Calu3 (cell line): ENCODE measurements around the gene CKMT2. TPM values are rescaled to one million over a fixed set of nuclear protein-coding genes. Genes with fewer than 3 reads are reported as not detected.

Experiments
- BruUV-seq: library from RNA; stranded (reverse); fragments of 400-500 nt; replicated peaks from 2 replicates; lab custom pipeline; 2021; lab: Mats Ljungman, UMichigan
- CTCF ChIA-PET: fragments of 300-600 bp; sonication (Branson Sonifier 250); formaldehyde crosslinking; loops from one replicate; lab custom pipeline; 2022; ENCODE audit warnings: antibody characterized with exemption; lab: Charles Lee
- DNase-seq: peaks from one replicate; pipeline ENCODE4 v3.0.0; 2022
- H3K27ac Mint-ChIP-seq: one replicate; pipeline ENCODE4 v1.8.0; 2022; ENCODE audit warnings: mixed read lengths; ENCODE audit not compliant: unreplicated experiment
- H3K27me3 Mint-ChIP-seq: one replicate; pipeline ENCODE4 v1.8.0; 2022; ENCODE audit warnings: mixed read lengths; ENCODE audit not compliant: unreplicated experiment
- H3K36me3 Mint-ChIP-seq: one replicate; pipeline ENCODE4 v1.8.0; 2022; ENCODE audit warnings: mild to moderate bottlenecking, moderate library complexity, mixed read lengths; ENCODE audit not compliant: insufficient read depth, unreplicated experiment
- H3K4me1 Mint-ChIP-seq: one replicate; pipeline ENCODE4 v1.8.0; 2022; ENCODE audit warnings: mild to moderate bottlenecking, low read depth, mixed read lengths; ENCODE audit not compliant: unreplicated experiment
- H3K4me3 Mint-ChIP-seq: one replicate; pipeline ENCODE4 v1.8.0; 2022; ENCODE audit warnings: mild to moderate bottlenecking, low read depth, moderate library complexity, mixed read lengths; ENCODE audit not compliant: unreplicated experiment
- H3K9me3 Mint-ChIP-seq: one replicate; pipeline ENCODE4 v1.8.0; 2022; ENCODE audit warnings: low read depth, mixed read lengths; ENCODE audit not compliant: unreplicated experiment
- intact Hi-C: fragments of 100-400 bp; cut with micrococcal nuclease; formaldehyde crosslinking; loops from one replicate; pipeline ENCODE4 v1.10.0; 2022; ENCODE audit not compliant: unreplicated experiment
- total RNA-seq: library from RNA; stranded (reverse); gene quantifications from 2 replicates; pipeline ENCODE4 v1.2.3, GENCODE V29; 2022
- TF ChIP-seq, protein P1 (sequence below): fragments of 200-600 bp; IDR thresholded peaks from one replicate; pipeline ENCODE4 v1.8.0; 2022; ENCODE audit warnings: antibody characterized with exemption; ENCODE audit not compliant: unreplicated experiment

The CKMT2 gene
- total RNA-seq, 1 experiment from 2014 or later: not detected

- H3K4me3 Mint-ChIP-seq: no peak overlapping the region
- H3K27me3 Mint-ChIP-seq: no peaks in the 10 kb centered on the region
- no TSS peak for BruUV-seq
- intact Hi-C loops: loop anchor here (10.0 kb wide), 1 partner anchor 47 kb away; no protein-coding TSS in a partner anchor
- no peak for DNase-seq
- peaks cover 48% of the 10 kb centered on the region for H3K4me1 Mint-ChIP-seq
- CTCF ChIA-PET: interaction anchor here (1.0 kb wide), 1 partner anchor 52 kb away, joined by 5 read pairs; no protein-coding TSS in a partner anchor
- TF ChIP-seq, protein P1, sequence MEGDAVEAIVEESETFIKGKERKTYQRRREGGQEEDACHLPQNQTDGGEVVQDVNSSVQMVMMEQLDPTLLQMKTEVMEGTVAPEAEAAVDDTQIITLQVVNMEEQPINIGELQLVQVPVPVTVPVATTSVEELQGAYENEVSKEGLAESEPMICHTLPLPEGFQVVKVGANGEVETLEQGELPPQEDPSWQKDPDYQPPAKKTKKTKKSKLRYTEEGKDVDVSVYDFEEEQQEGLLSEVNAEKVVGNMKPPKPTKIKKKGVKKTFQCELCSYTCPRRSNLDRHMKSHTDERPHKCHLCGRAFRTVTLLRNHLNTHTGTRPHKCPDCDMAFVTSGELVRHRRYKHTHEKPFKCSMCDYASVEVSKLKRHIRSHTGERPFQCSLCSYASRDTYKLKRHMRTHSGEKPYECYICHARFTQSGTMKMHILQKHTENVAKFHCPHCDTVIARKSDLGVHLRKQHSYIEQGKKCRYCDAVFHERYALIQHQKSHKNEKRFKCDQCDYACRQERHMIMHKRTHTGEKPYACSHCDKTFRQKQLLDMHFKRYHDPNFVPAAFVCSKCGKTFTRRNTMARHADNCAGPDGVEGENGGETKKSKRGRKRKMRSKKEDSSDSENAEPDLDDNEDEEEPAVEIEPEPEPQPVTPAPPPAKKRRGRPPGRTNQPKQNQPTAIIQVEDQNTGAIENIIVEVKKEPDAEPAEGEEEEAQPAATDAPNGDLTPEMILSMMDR: no peak
- H3K9me3 Mint-ChIP-seq: no peaks in the 10 kb centered on the region
- H3K36me3 Mint-ChIP-seq: no peaks in the 10 kb centered on the region
- peak overlapping the region; percentile 36 for H3K27ac Mint-ChIP-seq
Observed at GRCh38 chr5:81247441-81247972, 14.4 kb downstream of the CKMT2 start.

- H3K27ac Mint-ChIP-seq: no peak overlapping the region
- BruUV-seq: no TSS peak
- no peak for DNase-seq
- TF ChIP-seq, protein P1: no peak
- H3K36me3 Mint-ChIP-seq: no peaks in the 10 kb centered on the region
- peaks cover 40% of the 10 kb centered on the region for H3K4me1 Mint-ChIP-seq
- H3K27me3 Mint-ChIP-seq: no peaks in the 10 kb centered on the region
- no peaks in the 10 kb centered on the region for H3K9me3 Mint-ChIP-seq
- CTCF ChIA-PET: no interaction called here
- H3K4me3 Mint-ChIP-seq: no peak overlapping the region
- intact Hi-C loops: loop anchor here (10.0 kb wide), 1 partner anchor 46 kb away; no protein-coding TSS in a partner anchor
Observed at GRCh38 chr5:81249240-81249639, 16.1 kb downstream of the CKMT2 start.

DNA sequence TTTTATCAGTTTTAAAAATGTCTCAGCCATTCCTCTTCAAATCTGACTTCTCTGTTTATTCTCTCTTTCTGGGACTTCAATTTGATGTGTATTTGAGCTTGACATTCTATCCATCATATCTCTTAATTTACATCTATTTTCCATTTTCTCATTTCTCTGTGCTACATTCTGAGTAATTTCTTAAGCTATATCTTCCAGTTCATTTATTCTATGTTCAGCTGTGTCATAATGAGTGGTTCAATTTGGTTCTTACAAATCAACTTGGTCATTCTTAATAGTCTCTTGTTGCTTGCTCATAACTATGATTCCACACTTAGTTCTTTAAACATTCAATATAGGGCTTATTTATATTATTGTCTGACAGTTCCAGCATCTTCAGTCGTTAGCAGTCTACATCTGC, 16.9 kb downstream of the CKMT2 start:
- Mint-ChIP-seq H3K4me3 (no peak overlapping the region), H3K27me3 (no peaks in the 10 kb centered on the region), H3K9me3 (no peaks in the 10 kb centered on the region), H3K27ac (no peak overlapping the region), H3K36me3 (no peaks in the 10 kb centered on the region), H3K4me1 (peaks cover 39% of the 10 kb centered on the region)
- CTCF ChIA-PET: no interaction called here
- DNase-seq: no peak
- TF ChIP-seq, protein P1: no peak
- intact Hi-C loops: no loop called here
- no TSS peak for BruUV-seq

GRCh38 chr5:81251922-81252321, 18.8 kb downstream of the CKMT2 start:
- no peaks in the 10 kb centered on the region for H3K36me3 Mint-ChIP-seq
- no peak for DNase-seq
- H3K27me3 Mint-ChIP-seq: no peaks in the 10 kb centered on the region
- H3K27ac Mint-ChIP-seq: no peak overlapping the region
- BruUV-seq: no TSS peak
- intact Hi-C loops: no loop called here
- H3K9me3 Mint-ChIP-seq: no peaks in the 10 kb centered on the region
- TF ChIP-seq, protein P1: no peak
- H3K4me3 Mint-ChIP-seq: no peak overlapping the region
- H3K4me1 Mint-ChIP-seq: peaks cover 20% of the 10 kb centered on the region
- CTCF ChIA-PET: no interaction called here
